Transverse colon (tissue), 4 donors: ENCODE measurements around the gene IFI44. TPM values are rescaled to one million over a fixed set of nuclear protein-coding genes. Genes with fewer than 3 reads are reported as not detected.

Source experiments
- DNase-seq: peaks from one replicate; pipeline ENCODE4 v3.0.0-alpha.2; 2019
- H3K27ac ChIP-seq, 4 donors: fragments of 200-600 bp; sonication (generic); 2 replicates each; pipeline ENCODE4 v1.5.1; 2016 to 2018; ENCODE audit warnings: inconsistent platforms in 4 of 4
- H3K27me3 ChIP-seq: fragments of 200-600 bp; sonication (generic); 2 replicates; pipeline ENCODE4 v1.5.1; 2017; ENCODE audit warnings: inconsistent platforms
- H3K36me3 ChIP-seq, 4 donors: fragments of 200-600 bp; sonication (generic); 2 replicates each; pipeline ENCODE4 v1.5.1; 2017 to 2019; ENCODE audit warnings: inconsistent platforms in 4 of 4
- H3K4me1 ChIP-seq, 4 donors: fragments of 200-600 bp; sonication (generic); 2 replicates each; pipeline ENCODE4 v1.5.1; 2017 to 2020; ENCODE audit warnings: inconsistent platforms in 4 of 4
- H3K4me3 ChIP-seq, 4 donors: fragments of 200-600 bp; sonication (generic); 1 replicate in 1 of 4; 2 replicates in 3 of 4; pipeline versions ENCODE4 v1.5.1 to v1.6.1; 2017 to 2019; ENCODE audit warnings: inconsistent platforms in 4 of 4
- H3K9me3 ChIP-seq, 2 donors: fragments of 200-600 bp; sonication (generic); 2 replicates each; pipeline ENCODE4 v1.5.1; 2017 to 2019; ENCODE audit warnings: inconsistent platforms in 2 of 2
- CTCF ChIP-seq, 5 experiments: fragments of 200-600 bp in 3 of 5; fragments of 450-650 bp in 2 of 5; sonication (generic) in 3 of 5; IDR thresholded peaks; 1 replicate in 2 of 5; 2 replicates in 3 of 5; pipeline ENCODE4 v1.5.1; 2016 to 2017; ENCODE audit warnings: antibody characterized with exemption in 5 of 5, inconsistent platforms in 3 of 5, mild to moderate bottlenecking in 2 of 5, moderate library complexity in 1 of 5
- EP300 ChIP-seq: sonication (generic); formaldehyde crosslinking; IDR thresholded peaks from one replicate; pipeline ENCODE4 v1.6.1; 2017; ENCODE audit warnings: antibody characterized with exemption, low read depth
- POLR2A ChIP-seq: fragments of 450-650 bp; IDR thresholded peaks from one replicate; pipeline ENCODE4 v1.6.1; 2016; ENCODE audit warnings: antibody characterized with exemption, mild to moderate bottlenecking, moderate library complexity
- POLR2AphosphoS5 ChIP-seq, 3 donors: sonication (generic); formaldehyde crosslinking; IDR thresholded peaks; one replicate each; pipeline ENCODE4 v1.6.1; 2016; ENCODE audit warnings: antibody characterized with exemption in 3 of 3
- WGBS, 2 donors: methylation state at CpG; one replicate each; pipeline ENCODE4 v1.1.5; 2018; ENCODE audit warnings: low coverage in 1 of 2; 5-methylcytosine and 5-hydroxymethylcytosine counted together
- in situ Hi-C, 4 donors: fragments of 200-750 bp; cut with MboI; loops; one replicate each; pipeline versions ENCODE4 v1.15.0 to v1.15.1; 2017; ENCODE audit warnings: low sequenced_read_pairs in 3 of 4, low pct_ligation_motif_present in 1 of 4, low pct_unique_long_range_greater_than_20kb in 1 of 4
- intact Hi-C: fragments of 100-400 bp; cut with DNase I; formaldehyde crosslinking; loops from one replicate; pipeline ENCODE4 v1.15.1; 2023; ENCODE audit warnings: low total_unique reads
- total RNA-seq, 4 donors: library from RNA; depleted of rRNA; stranded (reverse); fragments of >200 nt; gene quantifications; one replicate each; pipeline ENCODE4 v1.1.0, GENCODE V29; 2016

IFI44 gene
- total RNA-seq, 4 donors from 2014 or later: 5.9 to 9.7 TPM; not detected in 2

GRCh38 chr1:78606274-78606673 is 43.4 kb upstream of the IFI44 start:
- no peaks in the 10 kb centered on the region for H3K9me3 ChIP-seq
- no peak for DNase-seq
- TF ChIP-seq POLR2A (no peak), EP300 (no peak), POLR2AphosphoS5 (IDR thresholded peaks at IDR 0.05) (no peak), CTCF (IDR thresholded peaks at IDR 0.05) (no peak)
- H3K27ac ChIP-seq: no peak overlapping the region
- 72 to 93% methylated on average over 2 of the region's 2 CpGs for WGBS, 2 donors
- H3K36me3 ChIP-seq: no peaks in the 10 kb centered on the region
- H3K27me3 ChIP-seq: no peaks in the 10 kb centered on the region
- H3K4me3 ChIP-seq: no peak overlapping the region
- H3K4me1 ChIP-seq: no peaks in the 10 kb centered on the region
- in situ Hi-C loops (loop anchor here (5.0 to 10.0 kb wide), 4 partner anchors 79 to 474 kb away; no protein-coding TSS in a partner anchor), intact Hi-C loops (no loop called here)

- in situ Hi-C loops: loop anchor here (5.0 to 10.0 kb wide), 4 partner anchors 77 to 475 kb away; no protein-coding TSS in a partner anchor
- Histone ChIP-seq H3K9me3 (no peaks in the 10 kb centered on the region), H3K27me3 (no peaks in the 10 kb centered on the region), H3K27ac (no peak overlapping the region), H3K36me3 (no peaks in the 10 kb centered on the region), H3K4me3 (no peak overlapping the region), H3K4me1 (no peaks in the 10 kb centered on the region)
- no peak for DNase-seq
- TF ChIP-seq EP300 (no peak), POLR2AphosphoS5 (IDR thresholded peaks at IDR 0.05) (no peak), CTCF (IDR thresholded peaks at IDR 0.05) (peak; percentile 52 to 66 (median 58))
- 63 to 88% methylated on average over 1 to 5 of the region's 5 CpGs for WGBS, 2 donors
- intact Hi-C loops: no loop called here
Measured at GRCh38 chr1:78607334-78607927, 42.2 kb upstream of the IFI44 start.

- in situ Hi-C loops: loop anchor here (5.0 to 10.0 kb wide), 4 partner anchors 77 to 476 kb away; no protein-coding TSS in a partner anchor
- Histone ChIP-seq H3K27me3 (no peaks in the 10 kb centered on the region), H3K4me3 (no peak overlapping the region), H3K9me3 (no peaks in the 10 kb centered on the region), H3K27ac (no peak overlapping the region), H3K36me3 (no peaks in the 10 kb centered on the region), H3K4me1 (no peaks in the 10 kb centered on the region)
- no peak for TF ChIP-seq POLR2A
- TF ChIP-seq CTCF (IDR thresholded peaks at IDR 0.05): no peak
- TF ChIP-seq EP300: no peak
- TF ChIP-seq POLR2AphosphoS5 (IDR thresholded peaks at IDR 0.05): no peak
- 70% methylated on average over 4 of the region's 4 CpGs; no CpG with 5 or more reads in 1 of the 2 donors for WGBS, 2 donors
- DNase-seq: peak; percentile 14
- intact Hi-C loops: loop anchor here (2.0 kb wide), 1 partner anchor 463 kb away; no protein-coding TSS in a partner anchor
Measured at GRCh38 chr1:78607944-78608343, 41.7 kb upstream of the IFI44 start.

- WGBS, 2 donors: 41 to 43% methylated on average over 6 to 7 of the region's 7 CpGs
- Histone ChIP-seq H3K27me3 (no peaks in the 10 kb centered on the region), H3K36me3 (no peaks in the 10 kb centered on the region), H3K4me1 (peaks cover 0 to 24% (median 6%) of the 10 kb centered on the region in 4 donors), H3K9me3 (no peaks in the 10 kb centered on the region), H3K27ac (no peak overlapping the region), H3K4me3 (no peak overlapping the region)
- TF ChIP-seq POLR2A (no peak), CTCF (IDR thresholded peaks at IDR 0.05) (peak; percentile 77 to 91 (median 86))
- intact Hi-C loops: loop anchor here (5.0 kb wide), 1 partner anchor 55 kb away; no protein-coding TSS in a partner anchor
- peak; percentile 48 for DNase-seq
- in situ Hi-C loops: loop anchor here in 1 of 4 donors (10.0 kb wide), 1 partner anchor 57 kb away; no protein-coding TSS in a partner anchor
Measured at GRCh38 chr1:78617615-78618026, 32.0 kb upstream of the IFI44 start.
